Endothelial cell of umbilical vein (primary cell): ENCODE results near the gene TEDC1.

Experiments used
- CTCF ChIP-seq, 2 donors: IDR thresholded peaks; 1 replicate in 1 of 2; 2 replicates in 1 of 2; pipeline ENCODE4 v1.5.1; 2011; ENCODE audit warnings: low read length in 2 of 2, mild to moderate bottlenecking in 2 of 2, moderate library complexity in 2 of 2, control low read depth in 1 of 2, inconsistent platforms in 1 of 2, low read depth in 1 of 2; ENCODE audit not compliant: insufficient read depth in 1 of 2; ENCODE audit errors: extremely low read depth in 1 of 2
- EZH2 ChIP-seq: IDR thresholded peaks from 2 replicates; pipeline ENCODE4 v1.6.1; 2012; ENCODE audit warnings: borderline replicate concordance, low read depth, mild to moderate bottlenecking, moderate library complexity, low read length, inconsistent platforms; ENCODE audit not compliant: severe bottlenecking
- FOS ChIP-seq: IDR thresholded peaks from 2 replicates; pipeline ENCODE4 v1.6.1; 2011; ENCODE audit warnings: mild to moderate bottlenecking, low read length, moderate library complexity, borderline replicate concordance; ENCODE audit not compliant: insufficient read depth
- JUN ChIP-seq: IDR thresholded peaks from 2 replicates; pipeline ENCODE4 v1.6.1; 2011; ENCODE audit warnings: borderline replicate concordance, low read depth; ENCODE audit not compliant: insufficient read length, insufficient read depth
- MYC ChIP-seq: IDR thresholded peaks from one replicate; pipeline ENCODE4 v1.6.1; 2011; ENCODE audit warnings: mild to moderate bottlenecking, low read depth, low read length
- POLR2A ChIP-seq: IDR thresholded peaks from 2 replicates; pipeline ENCODE4 v1.6.1; 2012; ENCODE audit warnings: low read depth, mild to moderate bottlenecking, control low read depth, low read length
- POLR2AphosphoS5 ChIP-seq: IDR thresholded peaks from 2 replicates; pipeline ENCODE4 v1.6.1; 2012; ENCODE audit warnings: low read depth, mild to moderate bottlenecking, control low read depth, low read length, moderate library complexity; ENCODE audit not compliant: insufficient read depth

DNA sequence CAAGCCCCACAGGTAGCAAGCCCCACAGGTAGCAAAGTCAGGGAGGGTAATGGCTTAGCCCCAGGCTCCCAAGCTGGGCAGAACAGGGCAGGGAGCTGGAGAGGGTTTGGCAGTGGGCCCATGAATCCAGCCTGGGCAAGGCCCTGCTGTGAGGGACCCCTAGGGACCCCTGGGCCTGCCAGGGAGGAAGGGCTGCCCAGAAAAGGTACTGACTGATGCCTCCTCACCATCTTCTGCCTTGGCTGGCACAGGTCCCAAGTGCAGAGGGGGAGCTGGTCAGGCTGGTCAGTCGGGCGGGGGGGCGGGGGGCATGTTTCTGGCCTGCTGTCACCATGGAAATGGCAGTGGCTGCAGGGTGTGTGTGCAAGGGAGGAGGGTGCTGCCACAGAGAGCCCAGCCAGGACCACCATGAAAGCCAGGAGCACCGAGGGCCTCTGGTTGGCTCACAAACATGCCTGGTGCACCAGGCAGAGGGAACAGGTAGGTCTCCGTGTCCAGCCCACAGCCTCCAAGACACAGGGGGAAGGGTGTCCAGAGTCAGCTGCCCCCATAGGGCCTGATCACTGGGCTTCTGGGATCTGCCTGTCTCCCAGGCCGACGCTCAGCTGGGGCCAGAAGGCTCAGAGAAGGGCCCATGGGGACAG lies 17.9 kb upstream of the TEDC1 start:
- TF ChIP-seq CTCF (IDR thresholded peaks at IDR 0.05; ENCODE audit: extremely low read depth in 1 of 2, insufficient read depth in 1 of 2, low read depth in 1 of 2, low read length in 2 of 2), result no peak
- TF ChIP-seq EZH2, result no peak
- TF ChIP-seq POLR2A, result no peak
- TF ChIP-seq FOS, result no peak
- TF ChIP-seq JUN, result no peak
- no peak for TF ChIP-seq MYC
- TF ChIP-seq POLR2AphosphoS5, result no peak
